Measurements from ENCODE around the gene RYR3.
"Not testable (repeated sequence)": the region's sequence is repeated elsewhere in the genome, so short reads cannot be mapped to it uniquely, and the experiment has no call there.

Gene RYR3

DNA sequence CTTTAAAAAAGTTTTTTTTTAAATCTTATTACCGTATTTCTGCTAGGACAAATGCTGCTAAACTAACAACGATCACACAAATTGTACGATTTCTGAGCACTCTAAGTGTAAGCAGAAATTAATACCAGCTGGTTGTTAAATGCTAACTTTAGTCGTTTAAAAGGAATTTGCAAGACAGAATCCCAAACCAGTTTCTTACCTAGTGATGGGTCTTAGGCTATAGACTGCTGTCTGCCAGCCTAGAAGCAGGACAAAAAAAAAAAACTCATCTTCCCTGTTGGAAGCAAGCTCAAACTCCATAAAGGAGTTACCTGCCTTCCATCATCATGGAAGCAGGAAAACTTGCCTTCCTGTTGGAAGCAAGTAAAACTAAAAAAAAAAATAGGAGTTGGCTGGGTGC is 287.6 kb downstream of the RYR3 start:
- not testable (repeated sequence) for DNase-seq

DNA sequence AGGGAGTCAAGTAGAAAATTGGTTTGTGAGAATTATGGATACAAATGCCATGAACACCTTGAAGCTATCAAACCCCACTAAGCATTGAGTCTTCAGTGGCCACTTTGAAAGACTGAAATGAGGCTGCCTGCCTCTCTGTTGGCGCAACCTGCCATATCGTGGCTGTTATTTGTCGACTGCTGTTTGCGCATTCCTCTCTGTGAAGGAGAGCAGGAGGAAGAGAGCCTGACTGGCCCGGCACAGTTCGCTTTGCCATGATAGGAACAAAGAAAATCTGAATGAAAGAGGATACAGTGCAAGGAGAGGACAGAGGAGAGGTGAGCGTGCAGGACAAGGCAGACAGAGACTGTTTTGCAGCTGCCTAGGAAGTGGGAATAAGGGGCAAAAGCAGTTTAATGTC is 289.4 kb downstream of the RYR3 start:
- no peak for DNase-seq

DNA sequence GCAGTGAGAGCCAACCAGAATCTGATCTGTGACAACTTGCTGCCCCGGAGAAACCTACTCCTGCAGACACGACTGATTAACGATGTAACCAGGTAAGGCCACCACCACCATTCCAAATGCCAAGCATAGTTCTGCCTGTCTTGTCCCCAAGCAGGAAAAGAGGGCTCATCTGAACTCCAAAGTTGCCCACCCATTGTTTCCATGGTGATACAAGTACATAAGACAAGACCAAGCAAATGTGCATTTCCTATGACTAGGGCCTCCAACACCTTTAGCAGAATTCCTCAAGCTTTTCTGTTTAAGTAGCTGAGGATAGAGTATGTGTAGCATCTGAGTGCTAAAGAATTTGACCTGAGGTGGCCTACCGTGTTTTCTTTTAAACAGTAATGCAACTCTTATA is 290.7 kb downstream of the RYR3 start:
- no peak for DNase-seq

DNA sequence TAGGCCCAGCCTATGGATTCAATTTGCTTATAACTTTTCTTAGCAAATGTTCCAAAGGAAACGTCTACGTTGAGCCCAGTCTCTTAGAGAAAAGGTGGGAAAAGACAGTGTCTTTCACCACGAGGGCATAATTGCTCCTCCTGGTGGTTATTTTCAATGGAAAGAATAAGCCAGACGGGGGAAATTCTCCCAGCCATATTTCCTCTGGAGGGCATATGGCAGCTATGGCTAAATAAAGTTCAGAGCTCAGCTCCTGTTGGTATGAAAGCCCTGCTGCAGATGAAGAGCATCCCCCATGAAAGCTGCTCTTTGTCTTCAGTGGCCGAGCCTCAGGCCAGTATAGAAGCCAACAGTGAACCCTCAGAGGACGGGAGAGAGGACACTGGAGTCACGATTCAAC is 297.9 kb downstream of the RYR3 start:
- DNase-seq, result no peak

DNA sequence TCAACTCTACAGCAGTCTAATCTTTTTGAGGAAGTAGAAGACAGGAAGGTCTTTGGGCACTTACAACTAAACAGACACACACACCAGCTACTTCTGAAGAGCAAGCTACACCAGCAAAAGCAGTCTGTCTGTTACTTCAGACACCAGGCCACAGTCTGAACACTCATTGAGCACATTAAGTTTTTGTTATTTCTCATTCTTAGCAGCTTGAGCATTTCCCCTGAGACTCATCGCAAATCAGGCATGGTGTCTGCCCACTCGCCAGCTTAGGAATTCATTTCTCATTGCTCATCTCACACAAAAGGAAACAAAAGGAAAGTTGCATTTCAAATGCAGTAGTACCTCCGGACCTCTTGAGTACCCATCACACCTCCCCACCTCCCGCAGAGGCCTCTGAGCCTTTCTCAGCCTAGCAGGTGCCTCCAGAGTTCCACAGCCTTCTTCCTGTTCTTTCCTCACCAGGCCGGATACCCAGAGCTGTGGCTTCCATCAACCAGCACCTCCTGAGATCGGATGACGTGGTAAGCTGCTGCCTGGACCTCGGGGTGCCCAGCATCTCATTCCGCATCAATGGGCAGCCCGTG is 302.0 kb downstream of the RYR3 start:
- no peak for DNase-seq

DNA sequence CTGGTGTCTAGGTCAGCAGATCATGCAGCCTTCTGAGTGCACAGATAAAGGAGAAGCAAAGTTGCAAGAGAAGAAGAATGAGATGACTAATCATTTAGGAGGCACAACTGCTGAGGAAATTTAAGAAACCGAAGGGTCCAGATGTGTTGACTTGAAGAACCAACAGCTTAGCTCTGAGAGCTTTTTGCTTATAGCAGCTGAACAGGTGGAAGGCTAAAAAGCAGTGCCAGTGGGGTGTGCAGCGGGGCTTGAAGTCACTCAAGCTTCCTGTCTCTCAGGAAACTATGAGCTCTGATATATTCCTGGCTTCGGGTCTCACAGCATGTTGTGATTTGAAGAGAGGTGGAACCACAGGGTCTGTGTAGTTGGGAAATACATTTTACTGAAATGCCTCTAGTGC is 305.7 kb downstream of the RYR3 start:
- DNase-seq, result no peak

DNA sequence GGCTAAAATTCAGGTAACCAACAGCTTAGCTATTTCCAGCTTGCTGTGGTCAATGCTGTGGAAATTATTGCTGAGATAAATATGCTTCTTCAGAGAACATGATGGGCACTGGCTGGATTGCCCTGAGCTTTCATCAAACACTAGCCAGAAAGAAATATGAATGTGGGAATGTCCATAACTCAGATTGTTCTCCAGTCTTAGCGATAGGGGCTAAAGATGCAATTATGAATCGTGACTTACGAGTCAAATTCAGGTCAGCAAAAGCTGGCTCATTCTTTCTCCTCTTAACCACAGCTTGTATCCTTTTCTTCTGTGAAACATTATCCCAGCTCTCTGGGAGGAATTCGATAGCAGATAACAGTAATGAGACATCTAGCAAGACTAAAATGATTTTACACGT is 307.6 kb downstream of the RYR3 start:
- no peak for DNase-seq

DNA sequence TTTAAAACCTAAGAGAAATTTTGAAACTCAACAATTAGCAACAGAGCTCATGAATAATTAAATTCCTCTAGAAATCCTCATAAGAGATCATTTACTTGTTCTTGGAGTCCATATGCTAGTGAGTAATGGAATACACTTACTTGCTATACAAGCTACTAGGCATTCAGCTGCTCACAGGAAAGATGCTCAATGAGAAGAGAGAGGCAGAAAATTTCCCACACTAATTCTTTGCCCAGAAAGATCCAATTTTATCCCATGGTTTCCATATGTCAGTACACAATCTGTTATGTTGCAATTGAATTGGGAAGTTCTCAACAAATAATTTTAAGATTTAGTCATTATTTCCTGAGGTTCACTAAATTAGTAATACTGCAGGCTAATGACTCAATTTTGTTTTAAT is 310.4 kb downstream of the RYR3 start:
- DNase-seq, result no peak

DNA sequence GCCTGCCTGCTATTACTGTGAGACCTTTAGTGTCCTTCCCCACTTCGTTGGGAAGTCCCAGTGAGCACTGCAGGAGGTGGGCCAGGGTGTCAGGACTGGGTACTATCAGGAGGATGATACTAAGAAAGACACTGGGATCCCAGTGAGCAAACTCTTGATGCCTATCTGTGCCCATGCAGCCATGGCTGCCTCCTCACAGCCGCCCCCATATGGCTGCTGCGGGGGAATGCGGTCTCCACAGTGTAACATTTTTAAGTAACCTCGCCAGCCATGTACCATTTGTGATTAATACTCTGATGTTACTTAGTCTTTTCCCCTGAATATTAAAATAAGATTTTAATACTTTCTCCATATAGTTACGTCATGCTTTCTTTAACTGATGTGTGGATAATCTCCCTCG is 312.2 kb downstream of the RYR3 start:
- DNase-seq, result no peak

DNA sequence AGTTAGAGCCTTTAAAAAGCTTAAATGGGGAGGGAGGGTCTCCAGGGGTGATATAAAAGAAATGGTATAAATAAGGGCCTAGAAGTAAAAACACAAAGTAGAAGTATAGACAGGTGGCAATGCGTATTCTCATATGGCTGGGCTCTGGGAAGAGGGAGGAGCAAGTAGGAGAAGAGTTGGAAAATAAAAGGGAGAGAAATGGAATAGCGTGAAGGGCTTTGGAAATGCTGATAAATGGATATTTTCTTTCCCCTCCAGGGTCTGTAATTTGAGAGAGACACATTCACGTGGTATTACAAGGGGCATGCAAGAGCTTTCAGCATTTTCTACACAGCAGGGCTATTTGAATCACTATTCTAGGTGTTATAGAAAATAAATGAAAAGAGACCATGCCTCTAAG is 313.7 kb downstream of the RYR3 start:
- DNase-seq, result no peak

DNA sequence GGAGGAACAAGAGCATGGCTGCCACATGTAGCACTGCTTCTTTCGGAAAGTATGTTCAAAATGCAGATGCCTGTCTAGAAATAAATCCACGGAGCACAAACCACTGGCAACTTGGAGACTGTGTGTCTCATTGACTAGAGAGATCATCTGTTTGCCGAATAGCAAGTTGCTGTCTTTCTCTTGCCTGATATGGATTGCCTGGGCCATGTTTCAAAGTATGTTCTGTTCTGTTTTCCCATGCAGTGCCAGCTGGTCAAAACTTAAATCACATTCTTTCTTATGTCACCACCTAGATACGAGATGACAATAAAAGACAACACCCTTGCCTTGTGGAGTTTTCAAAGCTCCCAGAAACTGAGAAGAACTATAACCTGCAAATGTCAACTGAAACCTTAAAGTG is 318.9 kb downstream of the RYR3 start:
- no peak for DNase-seq

DNA sequence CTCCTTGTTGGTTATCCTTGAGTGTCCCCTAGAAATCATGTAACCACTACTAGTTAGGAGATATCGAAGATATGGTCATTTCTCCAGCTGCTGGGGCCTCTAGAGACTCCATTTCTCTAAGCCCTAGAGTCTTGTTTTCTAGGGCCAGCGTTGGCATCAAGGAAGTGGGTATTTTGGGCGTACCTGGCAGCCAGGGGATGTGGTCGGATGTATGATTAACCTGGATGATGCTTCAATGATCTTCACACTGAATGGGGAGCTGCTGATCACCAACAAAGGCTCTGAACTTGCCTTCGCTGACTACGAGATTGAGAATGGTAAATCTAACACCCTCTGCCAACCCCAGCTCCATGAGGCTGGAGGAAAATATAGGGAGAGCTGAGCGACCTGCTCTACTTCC is 325.5 kb downstream of the RYR3 start:
- no peak for DNase-seq

DNA sequence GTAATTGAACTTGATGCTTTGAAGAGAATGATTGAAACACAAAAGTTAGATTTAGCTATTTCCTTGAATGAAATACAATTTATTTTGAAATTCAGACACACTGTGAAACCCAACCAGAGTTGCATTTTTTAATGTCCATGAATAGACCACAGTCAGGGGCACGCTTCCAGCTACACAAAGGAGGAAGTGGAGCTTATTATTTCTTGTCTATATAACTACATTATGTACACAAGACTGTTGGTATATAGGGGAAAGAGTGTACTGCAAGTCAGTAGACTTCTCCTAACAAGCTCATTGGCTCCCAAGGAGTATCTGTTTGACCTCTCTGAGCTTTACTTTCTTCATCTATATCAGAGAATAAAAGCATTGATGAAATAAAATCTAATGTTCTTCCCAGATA is 326.2 kb downstream of the RYR3 start:
- no peak for DNase-seq

DNA sequence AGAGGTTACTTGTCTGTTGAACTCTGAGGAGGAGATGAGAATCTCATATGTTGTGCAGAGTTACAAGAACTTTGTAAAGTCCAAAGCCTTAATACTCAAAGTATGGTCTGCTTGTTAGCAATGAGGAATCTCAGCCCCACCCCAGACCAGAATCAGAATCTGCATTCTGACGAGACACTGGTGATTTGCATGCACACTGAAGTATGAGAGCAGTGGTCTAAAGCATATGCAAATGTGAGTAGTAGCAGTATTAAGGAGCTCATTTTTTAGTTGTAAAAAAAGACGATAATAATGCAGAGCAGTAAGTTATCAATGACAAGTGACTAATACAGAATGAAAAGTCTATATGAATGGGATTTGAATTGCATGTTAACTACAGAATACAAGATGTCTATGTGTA is 327.7 kb downstream of the RYR3 start:
- no peak for DNase-seq

DNA sequence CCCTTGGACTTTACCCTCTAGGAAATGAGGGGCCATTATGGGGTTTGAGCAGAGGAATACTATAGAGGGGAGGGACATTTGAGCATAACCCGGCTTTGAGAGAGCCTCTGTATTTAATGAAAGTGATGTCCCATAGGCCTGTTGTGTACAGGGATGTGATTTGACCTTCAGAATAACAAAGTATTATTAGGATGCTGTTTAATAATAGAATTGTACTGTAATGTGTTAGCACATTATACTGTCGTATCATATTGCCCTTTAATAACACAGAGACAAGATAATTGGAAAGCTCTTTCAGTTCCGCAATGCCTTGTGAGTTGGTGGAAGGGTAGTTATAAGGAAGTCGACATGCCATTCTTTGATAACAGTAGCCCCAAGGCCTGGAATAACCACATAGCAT is 328.3 kb downstream of the RYR3 start:
- no peak for DNase-seq

DNA sequence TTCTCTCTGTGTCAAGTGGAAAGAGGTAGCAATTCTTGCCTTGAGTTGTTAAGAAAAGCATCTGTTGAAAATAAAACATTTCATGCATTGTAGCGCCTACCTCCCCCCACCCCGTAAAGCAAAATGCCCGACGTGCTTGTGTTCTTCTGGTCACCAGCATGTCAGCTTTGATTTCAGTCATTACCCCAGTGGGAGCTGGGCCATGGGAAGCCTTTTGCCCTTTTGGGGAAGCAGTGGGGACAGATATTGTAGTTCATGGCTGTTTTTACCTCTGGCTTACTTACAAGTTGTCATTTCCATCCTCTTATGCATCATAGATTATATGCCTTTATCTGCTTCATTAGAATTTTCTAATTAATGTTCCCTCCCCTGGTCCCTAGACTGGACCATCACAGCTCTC is 328.7 kb downstream of the RYR3 start:
- no peak for DNase-seq

DNA sequence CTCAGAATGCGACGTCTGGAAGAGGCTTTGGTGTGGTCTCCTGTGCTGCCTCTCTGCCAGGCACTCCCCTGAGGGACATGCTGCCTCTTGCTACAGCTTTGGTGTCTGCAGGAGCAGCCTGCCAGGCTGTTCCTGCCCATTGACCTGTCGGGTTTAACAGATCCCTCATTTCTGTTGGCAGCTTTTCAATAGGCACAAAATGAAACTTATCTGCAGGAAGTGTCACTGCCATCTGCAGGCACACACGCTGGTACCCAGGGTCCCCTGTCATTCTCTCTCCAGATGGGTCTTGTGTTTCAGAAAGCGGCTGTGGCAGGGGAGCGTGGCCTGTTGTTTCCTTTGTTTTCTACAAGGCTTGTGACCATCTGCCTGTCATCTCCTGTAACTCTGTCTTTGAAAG is 329.2 kb downstream of the RYR3 start:
- no peak for DNase-seq

DNA sequence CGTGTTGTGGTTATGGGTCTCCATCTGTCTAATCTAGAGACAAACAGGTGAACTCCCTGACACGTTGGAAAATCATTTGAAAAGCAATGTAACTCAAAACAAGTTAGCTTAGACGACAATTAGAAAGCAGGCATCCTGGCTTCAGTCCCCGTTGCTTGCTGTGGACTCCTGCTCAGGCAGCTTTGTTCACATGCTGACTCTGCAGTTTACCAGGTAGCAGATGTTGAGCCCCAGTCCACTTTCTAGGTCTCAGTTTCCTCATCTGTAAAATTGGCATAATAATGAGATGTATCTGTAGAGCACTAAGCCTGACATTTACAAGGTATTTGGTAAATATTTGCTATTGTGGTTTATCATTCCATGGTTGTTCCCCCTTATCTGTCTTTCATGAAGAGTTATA is 330.3 kb downstream of the RYR3 start:
- DNase-seq, result no peak

DNA sequence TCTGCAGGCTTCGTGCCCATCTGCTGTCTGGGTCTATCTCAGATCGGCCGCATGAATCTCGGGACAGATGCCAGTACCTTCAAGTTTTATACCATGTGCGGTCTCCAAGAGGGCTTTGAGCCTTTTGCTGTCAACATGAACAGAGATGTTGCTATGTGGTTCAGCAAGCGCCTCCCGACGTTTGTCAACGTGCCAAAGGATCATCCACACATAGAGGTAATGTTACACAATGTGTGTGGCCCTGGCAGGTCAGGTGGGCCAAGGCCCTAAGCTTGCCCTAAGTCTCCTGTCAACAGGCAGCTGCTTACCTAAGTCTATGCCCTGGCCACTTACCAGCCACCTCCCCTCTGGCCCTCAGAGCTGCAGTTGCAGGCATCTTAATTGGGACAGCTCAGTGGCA is 333.5 kb downstream of the RYR3 start:
- DNase-seq, result no peak

DNA sequence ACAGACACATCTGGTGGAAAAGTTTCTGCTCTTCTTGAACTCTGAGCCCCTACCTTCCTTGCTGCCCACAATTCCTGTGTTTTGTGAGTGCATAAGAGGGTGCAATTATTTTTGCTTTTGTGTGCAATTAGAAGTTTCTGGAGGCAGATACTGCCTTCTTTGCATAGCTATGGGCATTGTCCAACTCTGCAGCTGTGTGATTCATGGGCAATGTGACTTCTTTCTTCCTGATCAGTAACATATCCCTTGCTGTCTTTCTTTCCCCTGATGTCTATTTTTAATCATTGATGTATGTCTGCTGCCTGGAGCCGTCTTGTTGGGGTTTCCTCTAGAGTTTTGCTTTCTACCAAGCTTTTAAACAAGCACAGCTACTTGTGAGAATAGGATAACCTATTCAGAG is 336.0 kb downstream of the RYR3 start:
- no peak for DNase-seq

DNA sequence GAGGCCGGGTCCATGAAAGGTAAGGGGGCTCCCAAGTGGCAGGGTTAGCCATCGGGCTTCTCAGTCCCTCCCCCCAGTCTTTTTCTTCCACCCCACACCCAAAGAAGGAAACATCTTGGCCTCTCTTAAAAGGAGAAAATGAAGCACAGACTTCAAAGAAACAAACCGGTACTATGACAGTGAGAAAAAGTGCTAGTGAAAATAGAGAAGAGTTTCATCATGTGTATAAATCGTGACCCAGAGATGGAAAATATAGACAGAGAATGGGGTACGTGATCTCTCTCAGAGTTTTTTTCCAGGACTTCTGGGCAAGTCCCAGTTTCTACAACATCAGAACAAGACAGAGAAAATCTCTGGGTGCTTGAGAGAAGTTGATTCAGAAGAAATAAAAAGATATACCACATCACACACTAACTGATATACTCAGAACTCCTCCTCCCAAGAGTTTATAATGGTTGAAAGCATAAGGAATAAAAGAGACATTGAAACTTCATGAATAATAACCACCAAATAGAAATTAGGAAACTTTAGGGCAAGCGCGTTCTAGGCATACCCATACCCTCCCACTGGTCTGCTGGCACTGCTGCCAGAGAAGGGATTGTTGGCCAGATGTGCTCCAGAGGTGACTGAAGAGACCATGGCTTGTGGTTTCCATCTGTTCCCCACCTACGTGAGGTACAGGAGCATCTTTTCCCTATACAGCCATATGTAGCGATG is 338.6 kb downstream of the RYR3 start:
- DNase-seq, result no peak

DNA sequence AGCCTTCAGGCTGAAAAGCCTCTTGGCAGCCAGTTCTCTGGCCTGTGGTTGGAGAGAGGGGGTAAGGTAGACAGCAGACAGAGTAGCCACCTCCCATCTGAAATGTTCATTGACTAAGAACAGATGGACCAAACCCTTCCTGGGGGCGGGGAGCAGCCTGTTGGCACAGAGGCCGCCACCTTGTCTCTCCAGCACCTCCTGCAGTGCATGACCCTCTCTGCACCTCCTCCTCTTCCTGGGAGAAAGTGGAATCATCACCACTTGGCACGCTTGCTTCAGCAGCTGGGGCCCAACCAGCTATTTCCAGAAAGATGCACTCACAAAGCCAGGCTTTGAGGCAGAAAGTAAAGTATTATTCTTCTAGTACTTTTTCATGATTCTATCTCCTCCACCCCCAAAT is 344.1 kb downstream of the RYR3 start:
- DNase-seq, result no peak

DNA sequence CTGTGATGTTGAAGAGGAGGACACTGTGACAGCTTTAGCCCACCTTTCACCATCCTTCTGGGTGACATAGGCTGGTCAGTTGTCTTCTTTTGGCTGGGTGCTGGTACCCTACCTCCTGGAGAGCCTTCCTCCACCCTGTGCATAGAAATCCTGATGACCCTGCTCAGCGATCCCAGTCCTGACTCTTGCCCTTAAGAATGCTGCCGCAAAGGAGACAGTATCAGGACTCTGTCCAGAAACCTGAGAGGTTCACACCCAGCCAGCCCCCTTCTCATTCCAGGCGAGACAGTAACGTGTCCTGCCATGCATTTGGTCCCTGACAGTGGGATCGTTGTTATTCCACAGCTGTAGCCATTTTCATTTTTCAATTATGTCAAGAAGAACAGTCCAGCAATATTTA is 344.7 kb downstream of the RYR3 start:
- no peak for DNase-seq

DNA sequence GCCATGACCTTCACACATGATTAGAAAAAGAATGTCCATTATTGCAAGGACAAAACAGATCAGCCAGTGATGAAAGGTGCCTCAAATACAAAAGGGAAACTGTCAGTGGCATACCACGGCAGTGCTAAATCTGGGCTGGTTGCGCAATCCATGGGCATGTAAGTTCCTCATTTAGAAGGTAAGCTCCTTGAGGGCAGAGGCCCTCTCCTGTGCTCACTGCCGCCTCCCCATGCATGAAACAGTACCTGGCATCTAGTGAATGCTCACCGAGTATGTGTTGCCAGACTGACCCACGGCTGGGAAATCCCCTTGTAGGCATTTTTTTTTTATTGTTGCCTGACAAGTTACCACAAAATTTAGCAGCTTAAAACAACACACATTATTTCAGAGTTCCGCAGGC is 345.4 kb downstream of the RYR3 start:
- no peak for DNase-seq

DNA sequence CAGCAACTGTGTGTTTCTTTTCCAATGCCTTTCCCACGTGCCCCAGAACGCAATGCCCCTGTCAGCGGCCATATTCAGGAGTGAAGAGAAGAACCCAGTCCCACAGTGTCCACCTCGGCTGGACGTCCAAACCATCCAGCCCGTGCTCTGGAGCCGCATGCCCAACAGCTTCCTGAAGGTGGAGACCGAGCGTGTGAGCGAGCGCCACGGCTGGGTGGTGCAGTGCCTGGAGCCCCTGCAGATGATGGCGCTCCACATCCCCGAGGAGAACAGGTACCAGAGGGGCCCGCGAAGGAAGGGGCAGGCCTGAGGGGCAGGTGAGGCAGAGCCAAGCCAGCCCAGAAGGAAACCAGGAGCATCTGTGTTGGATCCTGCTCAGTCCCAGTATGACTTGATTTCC is 349.4 kb downstream of the RYR3 start:
- no peak for DNase-seq
